ENCODE data around the gene LYPD1. TPM values are rescaled to one million over a fixed set of nuclear protein-coding genes. Genes with fewer than 3 reads are reported as not detected.
"Not testable (repeated sequence)": the region's sequence is repeated elsewhere in the genome, so short reads cannot be mapped to it uniquely, and the experiment has no call there.

Gene LYPD1
- not detected for polyA plus RNA-seq

DNA sequence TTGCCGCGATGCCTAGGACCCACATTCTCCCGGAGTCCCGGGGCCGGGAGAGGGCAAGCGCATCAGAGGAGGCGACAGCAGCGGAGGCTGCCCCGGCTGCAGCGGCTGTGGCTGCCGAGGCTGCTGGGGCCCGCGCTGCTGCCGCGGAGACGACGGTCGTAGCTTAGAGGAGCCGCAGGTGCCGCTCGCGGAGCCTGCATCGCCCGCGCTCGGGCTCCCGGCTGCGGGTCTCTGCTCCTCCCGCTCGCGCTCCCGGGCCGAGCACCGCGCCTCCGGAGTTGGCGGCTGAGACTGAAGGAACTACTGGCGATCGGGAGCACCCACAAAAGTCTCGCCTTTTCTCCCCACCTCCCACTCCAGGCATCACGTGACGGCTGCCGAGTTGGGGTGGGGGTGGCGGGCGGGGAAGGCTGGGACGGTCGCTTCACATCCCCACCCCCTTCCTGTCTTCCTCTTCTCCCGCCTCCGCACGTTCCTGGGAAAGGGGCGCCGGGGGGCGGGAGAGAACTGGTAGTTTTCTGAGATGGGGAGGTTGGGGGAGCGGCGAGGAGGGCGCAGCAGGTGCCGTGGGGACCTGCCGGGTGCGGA is at the start of gene LYPD1:
Gene LYPD1 (minus strand): TSS at position 298 of the 588 bp plus-strand sequence. CDS start 273 bp downstream, at position 25.
- Mint-ChIP-seq H3K36me3 (peaks cover 0 to 4% (median 0%) of the 10 kb centered on the region in 3 donors), H3K27ac (no peak within 1 kb of the TSS), H3K4me1 (no peaks in the 10 kb centered on the region), H3K9me3 (peaks cover 0 to 28% (median 7%) of the 10 kb centered on the region in 6 donors), H3K4me3 (no peak within 1 kb of the TSS), H3K27me3 (ENCODE audit: low read depth in 3 of 3) (peaks cover 9 to 12% (median 10%) of the 10 kb centered on the region in 3 donors)
- no peak for DNase-seq

GRCh38 chr2:132719480-132719879 is 49.5 kb upstream of the LYPD1 start:
- Mint-ChIP-seq H3K36me3 (no peaks in the 10 kb centered on the region), H3K27me3 (ENCODE audit: low read depth in 3 of 3) (peaks cover 0 to 1% (median 0%) of the 10 kb centered on the region in 3 donors), H3K9me3 (peaks cover 2 to 12% (median 7%) of the 10 kb centered on the region in 6 donors), H3K4me3 (no peak overlapping the region), H3K27ac (no peak overlapping the region), H3K4me1 (no peaks in the 10 kb centered on the region)
- no peak for DNase-seq

DNA sequence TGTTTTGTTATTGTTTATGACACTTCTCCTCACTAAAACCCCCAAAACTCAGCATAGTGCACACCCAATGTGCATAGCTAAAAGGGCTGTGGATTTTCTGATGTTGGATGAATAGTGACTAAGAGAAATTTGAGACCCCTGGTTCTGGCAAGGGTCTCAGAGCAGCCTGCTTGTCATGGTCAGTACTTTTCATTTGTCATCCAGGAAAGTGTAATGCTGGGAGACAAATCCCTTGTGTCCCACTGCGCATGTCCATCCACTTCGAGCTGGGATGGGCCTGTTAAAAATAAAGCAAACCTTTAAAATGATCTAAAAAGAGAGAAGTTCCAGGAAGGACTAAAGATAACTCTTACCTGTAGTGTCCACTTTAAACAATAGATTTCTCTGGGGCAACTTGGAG is 46.9 kb upstream of the LYPD1 start:
- no peaks in the 10 kb centered on the region for H3K4me1 Mint-ChIP-seq
- H3K27ac Mint-ChIP-seq, result no peak overlapping the region
- peaks cover 0 to 6% (median 2%) of the 10 kb centered on the region in 6 donors for H3K9me3 Mint-ChIP-seq
- no peak for DNase-seq
- H3K4me3 Mint-ChIP-seq, result no peak overlapping the region
- peaks cover 0 to 1% (median 0%) of the 10 kb centered on the region in 3 donors for H3K27me3 Mint-ChIP-seq (ENCODE audit: low read depth in 3 of 3)
- no peaks in the 10 kb centered on the region for H3K36me3 Mint-ChIP-seq

GRCh38 chr2:132715386-132716351 is 45.7 kb upstream of the LYPD1 start:
- peaks cover 0 to 6% (median 2%) of the 10 kb centered on the region in 6 donors for H3K9me3 Mint-ChIP-seq

GRCh38 chr2:132703396-132703795 is 33.4 kb upstream of the LYPD1 start:
- Mint-ChIP-seq H3K27me3 (ENCODE audit: low read depth in 3 of 3) (no peaks in the 10 kb centered on the region), H3K4me1 (no peaks in the 10 kb centered on the region), H3K27ac (no peak overlapping the region), H3K4me3 (no peak overlapping the region), H3K9me3 (peaks cover 0 to 13% (median 5%) of the 10 kb centered on the region in 6 donors), H3K36me3 (no peaks in the 10 kb centered on the region)
- no peak for DNase-seq

More at GRCh38 chr2:132715386-132716351, 45.7 kb upstream of the LYPD1 start:
- Mint-ChIP-seq H3K36me3 (no peaks in the 10 kb centered on the region), H3K27ac (no peak overlapping the region), H3K4me3 (no peak overlapping the region), H3K27me3 (ENCODE audit: low read depth in 3 of 3) (peaks cover 0 to 1% (median 0%) of the 10 kb centered on the region in 3 donors), H3K4me1 (no peaks in the 10 kb centered on the region)
- no peak for DNase-seq

DNA sequence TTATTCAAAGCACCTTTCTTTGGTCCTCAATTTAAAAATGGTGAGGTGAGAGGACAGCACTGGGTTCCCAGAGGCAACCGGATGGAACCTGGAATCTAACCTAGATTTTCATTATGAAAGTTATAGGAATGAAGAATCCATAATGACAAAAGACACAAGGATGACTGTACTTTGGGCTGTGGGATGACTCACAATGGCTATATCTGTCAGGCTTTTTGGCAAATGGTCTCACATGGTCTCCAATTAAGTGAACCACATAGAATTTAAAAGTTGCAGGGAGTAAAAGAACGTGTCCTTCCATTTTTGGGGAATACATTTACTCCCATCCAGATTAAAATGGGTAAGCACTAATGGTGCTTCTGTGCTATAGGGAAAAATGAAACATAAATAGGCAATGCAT is 31.8 kb upstream of the LYPD1 start:
- Mint-ChIP-seq H3K36me3 (no peaks in the 10 kb centered on the region), H3K4me1 (no peaks in the 10 kb centered on the region), H3K27ac (no peak overlapping the region), H3K4me3 (no peak overlapping the region), H3K27me3 (ENCODE audit: low read depth in 3 of 3) (no peaks in the 10 kb centered on the region), H3K9me3 (peaks cover 0 to 21% (median 6%) of the 10 kb centered on the region in 6 donors)
- DNase-seq, result no peak

DNA sequence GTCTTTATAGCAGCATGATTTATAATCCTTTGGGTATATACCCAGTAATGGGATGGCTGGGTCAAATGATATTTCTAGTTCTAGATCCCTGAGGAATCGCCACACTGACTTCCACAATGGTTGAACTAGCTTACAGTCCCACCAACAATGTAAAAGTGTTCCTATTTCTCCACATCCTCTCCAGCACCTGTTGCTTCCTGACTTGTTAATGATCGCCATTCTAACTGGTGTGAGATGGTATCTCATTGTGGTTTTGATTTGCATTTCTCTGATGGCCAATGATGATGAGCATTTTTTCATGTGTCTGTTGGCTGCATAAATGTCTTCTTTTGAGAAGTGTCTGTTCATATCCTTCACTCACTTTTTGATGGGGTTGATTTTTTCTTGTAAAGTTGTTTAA is 29.8 kb upstream of the LYPD1 start:
- not testable (repeated sequence) for H3K36me3 Mint-ChIP-seq; H3K27ac Mint-ChIP-seq; H3K4me3 Mint-ChIP-seq; H3K27me3 Mint-ChIP-seq (ENCODE audit: low read depth in 3 of 3); DNase-seq; H3K4me1 Mint-ChIP-seq
- H3K9me3 Mint-ChIP-seq, result peaks cover 1 to 21% (median 5%) of the 10 kb centered on the region in 6 donors

DNA sequence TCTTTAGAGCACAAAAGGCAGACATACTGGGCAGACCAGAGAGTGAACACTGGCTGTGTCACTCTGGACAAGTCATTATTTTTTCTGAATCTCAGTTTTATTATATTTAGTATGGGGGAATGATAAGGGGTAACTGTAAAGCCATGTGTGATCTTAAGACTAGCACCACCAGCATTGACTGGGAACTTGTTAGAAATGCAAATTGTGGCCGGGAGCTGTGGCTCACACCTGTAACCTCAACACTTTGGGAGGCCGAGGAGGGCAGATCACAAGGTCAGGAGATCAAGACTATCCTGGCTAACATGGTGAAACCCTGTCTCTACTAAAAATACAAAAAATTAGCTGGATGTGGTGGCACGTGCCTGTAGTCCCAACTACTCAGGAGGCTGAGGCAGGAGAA is 28.3 kb upstream of the LYPD1 start:
- not testable (repeated sequence) for H3K4me1 Mint-ChIP-seq, DNase-seq

GRCh38 chr2:132697556-132698205 is 27.7 kb upstream of the LYPD1 start:
- peaks cover 0 to 3% (median 2%) of the 10 kb centered on the region in 3 donors for H3K27me3 Mint-ChIP-seq (ENCODE audit: low read depth in 3 of 3)
- no peak overlapping the region for H3K4me3 Mint-ChIP-seq
- H3K4me1 Mint-ChIP-seq, result no peaks in the 10 kb centered on the region
- H3K27ac Mint-ChIP-seq, result no peak overlapping the region
- H3K36me3 Mint-ChIP-seq, result peaks cover 0 to 4% (median 0%) of the 10 kb centered on the region in 3 donors
- DNase-seq, result no peak
- peaks cover 3 to 26% (median 7%) of the 10 kb centered on the region in 6 donors for H3K9me3 Mint-ChIP-seq

More for the DNA sequence above, 28.3 kb upstream of the LYPD1 start:
- H3K27me3 Mint-ChIP-seq (ENCODE audit: low read depth in 3 of 3); H3K27ac Mint-ChIP-seq; H3K4me3 Mint-ChIP-seq; H3K36me3 Mint-ChIP-seq: not testable (repeated sequence)
- peaks cover 1 to 21% (median 6%) of the 10 kb centered on the region in 6 donors for H3K9me3 Mint-ChIP-seq

- Mint-ChIP-seq H3K9me3 (peaks cover 3 to 30% (median 5%) of the 10 kb centered on the region in 6 donors), H3K27ac (no peak overlapping the region), H3K36me3 (peaks cover 0 to 4% (median 0%) of the 10 kb centered on the region in 3 donors), H3K27me3 (ENCODE audit: low read depth in 3 of 3) (peaks cover 0 to 3% (median 2%) of the 10 kb centered on the region in 3 donors), H3K4me3 (no peak overlapping the region), H3K4me1 (no peaks in the 10 kb centered on the region)
- DNase-seq, result no peak
Observed at GRCh38 chr2:132692816-132693215, 22.8 kb upstream of the LYPD1 start.

DNA sequence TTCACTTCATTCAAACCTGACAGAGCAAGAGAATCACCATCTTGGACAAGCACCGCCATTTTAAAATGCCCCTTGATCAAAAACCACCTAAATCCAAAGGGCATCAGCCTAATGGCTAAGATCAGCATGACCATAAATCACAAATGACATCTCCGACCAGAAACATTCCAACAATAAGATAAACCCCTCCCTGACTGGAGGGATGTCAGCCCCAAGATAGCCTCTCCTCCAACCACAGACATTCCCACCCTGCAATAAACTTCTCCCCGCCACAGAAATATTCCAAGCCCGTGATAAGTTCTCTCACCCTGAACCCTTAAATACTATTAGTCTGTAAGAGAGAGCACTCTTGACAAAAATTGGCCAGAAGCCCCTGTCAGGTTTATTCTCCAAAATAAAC is 21.6 kb upstream of the LYPD1 start:
- H3K36me3 Mint-ChIP-seq, result peaks cover 0 to 4% (median 0%) of the 10 kb centered on the region in 3 donors
- peaks cover 0 to 3% (median 2%) of the 10 kb centered on the region in 3 donors for H3K27me3 Mint-ChIP-seq (ENCODE audit: low read depth in 3 of 3)
- H3K27ac Mint-ChIP-seq, result no peak overlapping the region

GRCh38 chr2:132690664-132691303 is 20.8 kb upstream of the LYPD1 start:
- DNase-seq, result no peak
- H3K27ac Mint-ChIP-seq, result no peak overlapping the region
- no peak overlapping the region for H3K4me3 Mint-ChIP-seq
- peaks cover 0 to 4% (median 0%) of the 10 kb centered on the region in 3 donors for H3K36me3 Mint-ChIP-seq
- H3K9me3 Mint-ChIP-seq, result peaks cover 3 to 28% (median 9%) of the 10 kb centered on the region in 6 donors
- no peaks in the 10 kb centered on the region for H3K4me1 Mint-ChIP-seq
- peaks cover 0 to 3% (median 2%) of the 10 kb centered on the region in 3 donors for H3K27me3 Mint-ChIP-seq (ENCODE audit: low read depth in 3 of 3)

More for the DNA sequence above, 21.6 kb upstream of the LYPD1 start:
- Mint-ChIP-seq H3K4me3 (no peak overlapping the region), H3K9me3 (peaks cover 3 to 29% (median 8%) of the 10 kb centered on the region in 6 donors), H3K4me1 (no peaks in the 10 kb centered on the region)
- DNase-seq, result no peak

- H3K36me3 Mint-ChIP-seq, result no peaks in the 10 kb centered on the region
- peaks cover 0 to 13% (median 5%) of the 10 kb centered on the region in 6 donors for H3K9me3 Mint-ChIP-seq
- H3K27ac Mint-ChIP-seq, result no peak overlapping the region
- DNase-seq, result no peak
- no peak overlapping the region for H3K4me3 Mint-ChIP-seq
- H3K27me3 Mint-ChIP-seq (ENCODE audit: low read depth in 3 of 3), result no peaks in the 10 kb centered on the region
- no peaks in the 10 kb centered on the region for H3K4me1 Mint-ChIP-seq
Observed at GRCh38 chr2:132681766-132682165, 11.8 kb upstream of the LYPD1 start.
